Stimulated activated CD4-positive, alpha-beta T cell treated with anti-CD3 and anti-CD28 coated beads, Interleukin-2, amount 100 ng/mL, for 24 hours (primary cell): ENCODE results near the gene CANT1.

ENCODE experiments used
- DNase-seq, 2 donors: peaks; one replicate each; pipeline ENCODE4 v3.0.0-alpha.2; 2020

CANT1 gene

GRCh38 chr17:79009397-79010303, at the start of gene CANT1:
Gene CANT1 (minus strand): TSS chr17:79009764. CDS start chr17:78997622, 12,142 bp downstream.
- peak; percentile 85 to 86 for DNase-seq

GRCh38 chr17:79057737-79058385, 48.3 kb upstream of the CANT1 start:
- no peak for DNase-seq

- no peak for DNase-seq
Measured at GRCh38 chr17:79055197-79055596, 45.6 kb upstream of the CANT1 start.

GRCh38 chr17:79054200-79054960, 44.8 kb upstream of the CANT1 start:
- no peak for DNase-seq

- DNase-seq, result no peak
Measured at GRCh38 chr17:79053251-79053925, 43.8 kb upstream of the CANT1 start.

- DNase-seq, result no peak
Measured at GRCh38 chr17:79052131-79052530, 42.6 kb upstream of the CANT1 start.

- no peak for DNase-seq
Measured at GRCh38 chr17:79051306-79051705, 41.7 kb upstream of the CANT1 start.

- DNase-seq, result no peak
Measured at GRCh38 chr17:79050551-79050950, 41.0 kb upstream of the CANT1 start.

- DNase-seq, result no peak
Measured at GRCh38 chr17:79049821-79050220, 40.3 kb upstream of the CANT1 start.

- no peak for DNase-seq
Measured at GRCh38 chr17:79048826-79049755, 39.5 kb upstream of the CANT1 start.

- no peak for DNase-seq
Measured at GRCh38 chr17:79047923-79048825, 38.6 kb upstream of the CANT1 start.

GRCh38 chr17:79047291-79047920, 37.8 kb upstream of the CANT1 start:
- DNase-seq, result no peak

- no peak for DNase-seq
Measured at GRCh38 chr17:79046916-79047280, 37.3 kb upstream of the CANT1 start.

GRCh38 chr17:79046197-79046915, 36.8 kb upstream of the CANT1 start:
- DNase-seq, result no peak

- peak; percentile 71 to 75 for DNase-seq
Measured at GRCh38 chr17:79045842-79046196, 36.3 kb upstream of the CANT1 start.

- DNase-seq, result no peak
Measured at GRCh38 chr17:79045001-79045729, 35.6 kb upstream of the CANT1 start.

- DNase-seq, result no peak
Measured at GRCh38 chr17:79044462-79044861, 34.9 kb upstream of the CANT1 start.

GRCh38 chr17:79043931-79044320, 34.4 kb upstream of the CANT1 start:
- DNase-seq, result no peak
